H1 (cell line): ENCODE measurements around the gene DSCAM. TPM values are rescaled to one million over a fixed set of nuclear protein-coding genes. Genes with fewer than 3 reads are reported as not detected.

ENCODE experiments used
- CTCF ChIA-PET: fragments of 300-600 bp; sonication (Branson Sonifier 250); formaldehyde crosslinking; loops from one replicate; lab custom pipeline; 2021; ENCODE audit not compliant: partially characterized antibody; lab: Charles Lee
- POLR2A ChIA-PET: fragments of 300-600 bp; sonication (Branson Sonifier 250); formaldehyde crosslinking; loops from one replicate; lab custom pipeline; 2021; ENCODE audit warnings: inconsistent platforms; ENCODE audit not compliant: partially characterized antibody; lab: Charles Lee
- DNase-seq, 2 experiments: peaks; one replicate each; pipeline versions ENCODE4 v3.0.0 to v3.0.0-alpha.2; 2010 to 2022; ENCODE audit warnings: low spot score in 2 of 2, low read depth in 1 of 2, mixed read lengths in 1 of 2
- FAIRE-seq: peaks from 2 replicates; lab custom pipeline; 2011; peaks lifted over from hg19 to GRCh38; lab: Jason Lieb, UNC
- H2AFZ ChIP-seq: 2 replicates; pipeline ENCODE4 v1.8.1; 2012; ENCODE audit warnings: low read length, inconsistent platforms
- H2AK5ac ChIP-seq: 2 replicates; pipeline ENCODE4 v1.6.1; 2013; ENCODE audit warnings: low read depth, low read length
- H2BK120ac ChIP-seq: replicated peaks from 2 replicates; pipeline ENCODE3; 2013; ENCODE audit warnings: low read depth, low read length, inconsistent platforms
- H2BK12ac ChIP-seq: 2 replicates; pipeline ENCODE4 v1.6.1; 2013; ENCODE audit warnings: low read depth, low read length
- H2BK15ac ChIP-seq: 2 replicates; pipeline ENCODE4 v1.6.1; 2013; ENCODE audit warnings: low read length
- H2BK20ac ChIP-seq: 2 replicates; pipeline ENCODE4 v1.6.1; 2013; ENCODE audit warnings: low read length
- H2BK5ac ChIP-seq: 2 replicates; pipeline ENCODE4 v1.6.1; 2013; ENCODE audit warnings: low read depth, low read length
- H3K14ac ChIP-seq: 2 replicates; pipeline ENCODE4 v1.6.1; 2013; ENCODE audit warnings: inconsistent platforms; ENCODE audit not compliant: insufficient read length
- H3K18ac ChIP-seq: 2 replicates; pipeline ENCODE4 v1.6.1; 2013; ENCODE audit warnings: low read length; ENCODE audit errors: extremely low read depth
- H3K23ac ChIP-seq: 2 replicates; pipeline ENCODE4 v1.6.1; 2013; ENCODE audit warnings: inconsistent platforms; ENCODE audit not compliant: insufficient read length
- H3K23me2 ChIP-seq: 2 replicates; pipeline ENCODE4 v1.6.1; 2013; ENCODE audit warnings: low read depth, low read length
- H3K27ac ChIP-seq: 2 replicates; pipeline ENCODE4 v1.6.1; 2011; ENCODE audit warnings: low read depth, low read length, inconsistent platforms
- H3K27me3 ChIP-seq, 4 experiments: replicated peaks in 1 of 4; 1 replicate in 1 of 4; 2 replicates in 3 of 4; pipeline versions ENCODE4 v1.6.1 to v1.8.1; 2011 to 2013; ENCODE audit warnings: low read length in 3 of 4, mild to moderate bottlenecking in 3 of 4, inconsistent platforms in 2 of 4, mixed read lengths in 2 of 4, moderate library complexity in 1 of 4; ENCODE audit not compliant: control insufficient read depth in 3 of 4, insufficient read depth in 3 of 4; ENCODE audit errors: extremely low read depth in 1 of 4
- H3K36me3 ChIP-seq, 4 experiments: 2 replicates each; pipeline versions ENCODE4 v1.6.1 to v1.8.1; 2011 to 2013; ENCODE audit warnings: mild to moderate bottlenecking in 4 of 4, low read length in 3 of 4, moderate library complexity in 2 of 4, control low read depth in 1 of 4, inconsistent platforms in 1 of 4; ENCODE audit not compliant: insufficient read depth in 4 of 4, control insufficient read depth in 2 of 4
- H3K4ac ChIP-seq: replicated peaks from 2 replicates; pipeline ENCODE3; 2013; ENCODE audit warnings: low read length, low read depth, mixed read lengths, inconsistent platforms; ENCODE audit not compliant: insufficient read length
- H3K4me1 ChIP-seq, 4 experiments: replicated peaks in 1 of 4; 1 replicate in 1 of 4; 2 replicates in 3 of 4; pipeline versions ENCODE4 v1.6.1 to v1.8.1; 2011 to 2013; ENCODE audit warnings: low read length in 3 of 4, inconsistent platforms in 2 of 4, mixed read lengths in 1 of 4; ENCODE audit not compliant: insufficient read depth in 4 of 4, control insufficient read depth in 3 of 4
- H3K4me2 ChIP-seq, 2 experiments: 2 replicates each; pipeline versions ENCODE4 v1.6.1 to v1.8.1; 2011 to 2013; ENCODE audit warnings: low read depth in 2 of 2, low read length in 2 of 2, control low read depth in 1 of 2, inconsistent platforms in 1 of 2, mild to moderate bottlenecking in 1 of 2; ENCODE audit not compliant: insufficient read depth in 1 of 2
- H3K4me3 ChIP-seq, 4 experiments: fragments of 200-600, 300-600 bp in 1 of 4; sonication (generic), shearing (Covaris generic), sonication (Bioruptor Twin) in 1 of 4; 2 replicates each; pipeline versions ENCODE4 v1.5.1 to v1.8.1; 2011 to 2016; ENCODE audit warnings: low read length in 4 of 4, low read depth in 3 of 4, control low read depth in 2 of 4, inconsistent platforms in 2 of 4, mild to moderate bottlenecking in 2 of 4, mixed read lengths in 1 of 4, moderate library complexity in 1 of 4; ENCODE audit not compliant: insufficient read depth in 2 of 4; ENCODE audit errors: extremely low read depth in 1 of 4
- H3K56ac ChIP-seq: replicated peaks from 2 replicates; pipeline ENCODE3; 2013; ENCODE audit warnings: low read depth, mild to moderate bottlenecking, mixed read lengths, low read length, inconsistent platforms; ENCODE audit not compliant: insufficient read length
- H3K79me1 ChIP-seq: 2 replicates; pipeline ENCODE4 v1.6.1; 2013; ENCODE audit warnings: low read depth, low read length, control low read depth
- H3K79me2 ChIP-seq, 2 experiments: 2 replicates each; pipeline versions ENCODE4 v1.6.1 to v1.8.1; 2012 to 2013; ENCODE audit warnings: low read length in 2 of 2, mild to moderate bottlenecking in 2 of 2, inconsistent platforms in 1 of 2; ENCODE audit not compliant: insufficient read depth in 2 of 2, control insufficient read depth in 1 of 2
- H3K9ac ChIP-seq, 4 experiments: replicated peaks in 1 of 4; 1 replicate in 1 of 4; 2 replicates in 3 of 4; pipeline versions ENCODE4 v1.6.1 to v1.8.1; 2011 to 2013; ENCODE audit warnings: low read depth in 3 of 4, low read length in 3 of 4, control low read depth in 2 of 4, mild to moderate bottlenecking in 2 of 4, moderate library complexity in 2 of 4, inconsistent platforms in 1 of 4; ENCODE audit errors: extremely low read depth in 1 of 4
- H3K9me3 ChIP-seq, 2 experiments: 2 replicates each; pipeline versions ENCODE4 v1.6.1 to v1.8.1; 2012 to 2013; ENCODE audit warnings: mild to moderate bottlenecking in 2 of 2, moderate library complexity in 2 of 2, control low read depth in 1 of 2, inconsistent platforms in 1 of 2, low read depth in 1 of 2, low read length in 1 of 2, mixed read lengths in 1 of 2; ENCODE audit not compliant: insufficient read depth in 2 of 2
- H4K20me1 ChIP-seq, 2 experiments: replicated peaks in 1 of 2; 2 replicates each; pipeline versions ENCODE3 to v1.8.1; 2011 to 2013; ENCODE audit warnings: inconsistent platforms in 2 of 2, low read length in 2 of 2, mild to moderate bottlenecking in 1 of 2; ENCODE audit not compliant: insufficient read depth in 2 of 2, control insufficient read depth in 1 of 2
- H4K5ac ChIP-seq: 2 replicates; pipeline ENCODE4 v1.6.1; 2013; ENCODE audit warnings: low read length, low read depth, mixed read lengths, inconsistent platforms; ENCODE audit not compliant: insufficient read length
- H4K8ac ChIP-seq: 2 replicates; pipeline ENCODE4 v1.8.0; 2013; ENCODE audit warnings: mild to moderate bottlenecking, moderate library complexity, low read length, inconsistent platforms; ENCODE audit not compliant: insufficient read depth; ENCODE audit errors: extremely low read depth
- H4K91ac ChIP-seq: replicated peaks from 2 replicates; pipeline ENCODE3; 2013; ENCODE audit warnings: low read length, mixed read lengths, inconsistent platforms; ENCODE audit not compliant: insufficient read length
- BRCA1 ChIP-seq: IDR thresholded peaks from 2 replicates; pipeline ENCODE4 v1.6.1; 2012; ENCODE audit warnings: low read depth, low read length, improper control_type of control experiment
- CBX8 ChIP-seq: fragments of 300-800, 300-1000 bp; sonication (generic); IDR thresholded peaks from 2 replicates; pipeline ENCODE4 v1.7.1; 2016; ENCODE audit warnings: low read depth, low read length, borderline replicate concordance
- CHD1 ChIP-seq: IDR thresholded peaks from 2 replicates; pipeline ENCODE4 v1.6.1; 2012; ENCODE audit warnings: low read depth, low read length, improper control_type of control experiment
- GABPA ChIP-seq: IDR thresholded peaks from 2 replicates; pipeline ENCODE4 v1.6.1; 2011; ENCODE audit warnings: mild to moderate bottlenecking, low read length, moderate library complexity, borderline replicate concordance; ENCODE audit not compliant: insufficient read depth
- NANOG ChIP-seq: IDR thresholded peaks from 2 replicates; pipeline ENCODE4 v1.6.1; 2011; ENCODE audit warnings: low read length, low read depth, mild to moderate bottlenecking, inconsistent platforms; ENCODE audit not compliant: insufficient read depth, poor library complexity, severe bottlenecking
- POLR2AphosphoS5 ChIP-seq: IDR thresholded peaks from 2 replicates; pipeline ENCODE4 v1.6.1; 2011; ENCODE audit warnings: low read depth, low read length
- SIRT6 ChIP-seq: IDR thresholded peaks from one replicate; pipeline ENCODE4 v1.7.1; 2012; ENCODE audit warnings: low read length, inconsistent platforms
- SIX5 ChIP-seq: IDR thresholded peaks from 2 replicates; pipeline ENCODE4 v1.6.1; 2011; ENCODE audit warnings: mild to moderate bottlenecking, low read depth, low read length
- SUZ12 ChIP-seq: fragments of 200-600 bp; sonication (generic); IDR thresholded peaks from 2 replicates; pipeline ENCODE4 v1.6.1; 2012; ENCODE audit warnings: mild to moderate bottlenecking, inconsistent platforms, low read length, moderate library complexity, mixed read lengths
- TAF1 ChIP-seq: IDR thresholded peaks from 2 replicates; pipeline ENCODE4 v1.6.1; 2011; ENCODE audit warnings: mild to moderate bottlenecking, low read depth, low read length
- USF2 ChIP-seq: IDR thresholded peaks from 2 replicates; pipeline ENCODE4 v1.6.1; 2011; ENCODE audit warnings: low read length, improper control_type of control experiment
- WGBS, 2 experiments: shearing (Covaris generic) in 1 of 2; methylation state at CpG; one replicate each; pipeline versions ENCODE4 v1.1.6 to v1.1.7; 2013 to 2015; ENCODE audit warnings: low lambda C conversion rate in 2 of 2, mixed read lengths in 2 of 2, inconsistent platforms in 1 of 2, low coverage in 1 of 2, missing lambda C conversion rate in 1 of 2; ENCODE audit not compliant: insufficient replicate concordance in 2 of 2, insufficient coverage in 1 of 2, insufficient read length in 1 of 2; ENCODE audit errors: extremely low coverage in 1 of 2, missing lambda C conversion rate in 1 of 2; 5-methylcytosine and 5-hydroxymethylcytosine counted together
- polyA plus RNA-seq, 7 experiments: library from polyadenylated mRNA; depleted of rRNA in 3 of 7; stranded (reverse) in 5 of 7; unstranded in 2 of 7; fragments of >200 nt in 5 of 7; fragments of 200-250 nt in 2 of 7; gene quantifications; 1 replicate in 5 of 7; 2 replicates in 1 of 7; 4 replicates in 1 of 7; pipeline versions ENCODE4 v1.2.1 to v1.2.3, GENCODE V29; 2011 to 2013; ENCODE audit warnings: missing spikeins in 2 of 7, mixed read lengths in 2 of 7
- total RNA-seq: library from RNA; stranded (reverse); fragmentation: NEBNext Ultra II Directional; extraction: Animal tissue kit (Norgen Biotek cat#: 25700); gene quantifications from 2 replicates; pipeline ENCODE4 v1.2.1, GENCODE V29; 2021

DSCAM gene
- total and polyA plus RNA-seq, 2 of the 8 experiments (the other 6 are each of a cell fraction or from before 2014, with no cell fraction given), result 0.02 to 0.15 TPM

- H3K27ac ChIP-seq, result no peak overlapping the region
- H2BK12ac ChIP-seq, result 0 out of 2 replicates have a peak overlapping the region, but pooled peaks have one; percentile 89
- H3K4me1 ChIP-seq, result peaks cover 3 to 19% (median 11%) of the 10 kb centered on the region in 4 experiments
- no peaks in the 10 kb centered on the region for H3K79me1 ChIP-seq
- no peaks in the 10 kb centered on the region for H3K9me3 ChIP-seq
- no peak overlapping the region for H3K9ac ChIP-seq
- H4K20me1 ChIP-seq, result no peaks in the 10 kb centered on the region
- H2BK120ac ChIP-seq, result no peak overlapping the region
- DNase-seq (no peak), FAIRE-seq (no peak)
- H3K4me3 ChIP-seq, result no peak overlapping the region
- no peaks in the 10 kb centered on the region; a peak in 1 of 7 replicates for H3K27me3 ChIP-seq
- peak overlapping the region; percentile 36; the same call in 1 of the 2 replicates for H2AFZ ChIP-seq
- no peak overlapping the region for H4K5ac ChIP-seq
- ChIA-PET CTCF (interaction anchor here (0.5 to 2.7 kb wide), 6 partner anchors 9 to 115 kb away, joined by 3 to 11 read pairs (median 4); no protein-coding TSS in a partner anchor), POLR2A (interaction anchor here (1.3 kb wide), 1 partner anchor 8 kb away, joined by 3 read pairs; no protein-coding TSS in a partner anchor)
- no peak overlapping the region for H4K8ac ChIP-seq
- no peak overlapping the region; the same call in 1 of the 2 replicates for H3K18ac ChIP-seq
- no peak overlapping the region for H3K23ac ChIP-seq
- WGBS, 2 experiments, result 78% methylated on average over 10 of the region's 10 CpGs; no CpG with 5 or more reads in 1 of the 2 experiments
- H2BK20ac ChIP-seq, result peak overlapping the region; percentile 37; the same call in 1 of the 2 replicates
- H3K79me2 ChIP-seq, result no peaks in the 10 kb centered on the region
- no peak overlapping the region for H2AK5ac ChIP-seq
- H3K4me2 ChIP-seq, result peak overlapping the region in 1 of 2 experiments; percentile 26; a peak in 1 of 4 replicates
- no peaks in the 10 kb centered on the region; the same call in 1 of the 2 replicates for H3K23me2 ChIP-seq
- no peak overlapping the region for H4K91ac ChIP-seq
- no peak overlapping the region for H3K14ac ChIP-seq
- H2BK15ac ChIP-seq, result no peak overlapping the region
- H3K4ac ChIP-seq, result no peak overlapping the region
- no peak overlapping the region for H3K56ac ChIP-seq
- no peaks in the 10 kb centered on the region for H3K36me3 ChIP-seq
- no peak overlapping the region for H2BK5ac ChIP-seq
- TF ChIP-seq USF2, result no peak
- no peak for TF ChIP-seq GABPA
- TF ChIP-seq BRCA1, result no peak
- TF ChIP-seq SIRT6, result no peak
- TF ChIP-seq NANOG, result no peak
- TF ChIP-seq SIX5, result no peak
- no peak for TF ChIP-seq CBX8
- no peak for TF ChIP-seq TAF1
- TF ChIP-seq SUZ12, result no peak
- TF ChIP-seq POLR2AphosphoS5, result no peak
- TF ChIP-seq CHD1, result no peak
Observed at GRCh38 chr21:40164905-40165772, 681.8 kb downstream of the DSCAM start.
